Upper lobe of left lung (tissue), 4 donors: ENCODE measurements around the gene DYNC1LI1.

Experiments used
- EP300 ChIP-seq, 4 donors: sonication (generic); formaldehyde crosslinking; IDR thresholded peaks; one replicate each; pipeline ENCODE4 v1.5.1; 2017; ENCODE audit warnings: antibody characterized with exemption in 4 of 4, control low read depth in 2 of 4
- POLR2A ChIP-seq, 4 donors: fragments of 450-650 bp; IDR thresholded peaks; one replicate each; pipeline ENCODE4 v1.5.1; 2016 to 2017; ENCODE audit warnings: antibody characterized with exemption in 4 of 4, mild to moderate bottlenecking in 2 of 4
- POLR2AphosphoS5 ChIP-seq, 2 donors: sonication (generic); formaldehyde crosslinking; IDR thresholded peaks; one replicate each; pipeline ENCODE4 v1.5.1; 2017; ENCODE audit warnings: antibody characterized with exemption in 2 of 2
- TF ChIP-seq, protein P1 (sequence below), 6 experiments: fragments of 450-650 bp in 4 of 6; fragments of 200-600 bp in 2 of 6; sonication (generic) in 2 of 6; IDR thresholded peaks; one replicate each; pipeline ENCODE4 v1.5.1; 2016 to 2019; ENCODE audit warnings: antibody characterized with exemption in 6 of 6

DNA sequence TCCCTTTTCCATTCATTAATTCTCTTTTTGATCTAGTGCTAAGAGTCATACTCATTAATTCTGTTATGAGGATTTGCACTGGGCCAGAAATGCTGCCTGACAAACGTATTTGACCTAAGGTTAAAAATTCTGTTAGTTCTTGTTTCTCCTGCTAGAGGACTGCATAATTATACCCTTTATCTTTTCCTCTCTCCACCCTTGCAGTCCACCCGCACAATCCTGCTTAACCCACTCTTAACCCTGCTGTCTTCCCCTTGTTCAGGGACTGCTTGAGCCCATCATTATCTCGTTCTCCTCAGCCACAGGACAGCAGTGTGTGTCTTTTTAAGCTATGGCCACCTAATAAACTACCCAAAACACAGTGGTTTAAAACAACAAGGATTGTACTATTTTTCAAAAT, 31.1 kb upstream of the DYNC1LI1 start:
- TF ChIP-seq, protein P1, sequence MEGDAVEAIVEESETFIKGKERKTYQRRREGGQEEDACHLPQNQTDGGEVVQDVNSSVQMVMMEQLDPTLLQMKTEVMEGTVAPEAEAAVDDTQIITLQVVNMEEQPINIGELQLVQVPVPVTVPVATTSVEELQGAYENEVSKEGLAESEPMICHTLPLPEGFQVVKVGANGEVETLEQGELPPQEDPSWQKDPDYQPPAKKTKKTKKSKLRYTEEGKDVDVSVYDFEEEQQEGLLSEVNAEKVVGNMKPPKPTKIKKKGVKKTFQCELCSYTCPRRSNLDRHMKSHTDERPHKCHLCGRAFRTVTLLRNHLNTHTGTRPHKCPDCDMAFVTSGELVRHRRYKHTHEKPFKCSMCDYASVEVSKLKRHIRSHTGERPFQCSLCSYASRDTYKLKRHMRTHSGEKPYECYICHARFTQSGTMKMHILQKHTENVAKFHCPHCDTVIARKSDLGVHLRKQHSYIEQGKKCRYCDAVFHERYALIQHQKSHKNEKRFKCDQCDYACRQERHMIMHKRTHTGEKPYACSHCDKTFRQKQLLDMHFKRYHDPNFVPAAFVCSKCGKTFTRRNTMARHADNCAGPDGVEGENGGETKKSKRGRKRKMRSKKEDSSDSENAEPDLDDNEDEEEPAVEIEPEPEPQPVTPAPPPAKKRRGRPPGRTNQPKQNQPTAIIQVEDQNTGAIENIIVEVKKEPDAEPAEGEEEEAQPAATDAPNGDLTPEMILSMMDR (IDR thresholded peaks at IDR 0.05) = no peak
- TF ChIP-seq EP300 (IDR thresholded peaks at IDR 0.05) = no peak
- TF ChIP-seq POLR2AphosphoS5 (IDR thresholded peaks at IDR 0.05) = no peak
- TF ChIP-seq POLR2A (IDR thresholded peaks at IDR 0.05) = no peak
